Gastrocnemius medialis (tissue), 4 donors: ENCODE results near the gene TMEM266.

Source experiments
- CTCF ChIP-seq, 5 experiments: fragments of 450-650 bp in 3 of 5; fragments of 200-600 bp in 2 of 5; sonication (generic) in 2 of 5; IDR thresholded peaks in 4 of 5; conservative IDR thresholded peaks in 1 of 5; 1 replicate in 4 of 5; 2 replicates in 1 of 5; pipeline ENCODE4 v1.5.1; 2016 to 2019; ENCODE audit warnings: antibody characterized with exemption in 5 of 5, mild to moderate bottlenecking in 3 of 5, moderate library complexity in 3 of 5
- POLR2A ChIP-seq, 2 donors: fragments of 450-650 bp; IDR thresholded peaks; one replicate each; pipeline ENCODE4 v1.6.1; 2017; ENCODE audit warnings: antibody characterized with exemption in 2 of 2, mild to moderate bottlenecking in 2 of 2, moderate library complexity in 2 of 2

GRCh38 chr15:76177491-76178040, 117.8 kb downstream of the TMEM266 start:
- peak; percentile 92 to 94 for TF ChIP-seq POLR2A (IDR thresholded peaks at IDR 0.05)
- peak in 1 of 5 experiments; percentile 29 for TF ChIP-seq CTCF (IDR thresholded peaks at IDR 0.05 in 4 of 5, conservative IDR thresholded peaks at IDR 0.05 in 1 of 5)
